WERI-Rb-1 (cell line): ENCODE measurements around the gene SFRP2.
A peak's percentile ranks its signal among the peaks of the same experiment; 100 is the strongest.

Experiments used
- DNase-seq: peaks from one replicate; pipeline ENCODE4 v3.0.0-alpha.2; 2020
- H3K27ac ChIP-seq: fragments of 250-450 bp; sonication (Bioruptor Pico); 2 replicates; pipeline ENCODE4 v1.5.1; 2020; ENCODE audit warnings: mild to moderate bottlenecking, moderate library complexity
- H3K27me3 ChIP-seq: fragments of 250-450 bp; sonication (Bioruptor Pico); 2 replicates; pipeline ENCODE4 v1.5.1; 2021; ENCODE audit warnings: mild to moderate bottlenecking, low read depth, moderate library complexity; ENCODE audit not compliant: insufficient read depth, severe bottlenecking
- H3K36me3 ChIP-seq: fragments of 250-450 bp; sonication (Bioruptor Pico); 2 replicates; pipeline ENCODE4 v1.5.1; 2020; ENCODE audit warnings: mild to moderate bottlenecking, moderate library complexity
- H3K4me3 ChIP-seq: 2 replicates; pipeline ENCODE4 v1.5.1; 2011; ENCODE audit warnings: low read depth, mild to moderate bottlenecking, control low read depth, low read length
- H3K9me3 ChIP-seq: fragments of 250-450 bp; sonication (Bioruptor Pico); 2 replicates; pipeline ENCODE4 v1.5.1; 2021; ENCODE audit warnings: mild to moderate bottlenecking, moderate library complexity; ENCODE audit not compliant: severe bottlenecking
- CTCF ChIP-seq: IDR thresholded peaks from 2 replicates; pipeline ENCODE4 v1.5.1; 2011; ENCODE audit warnings: low read depth, mild to moderate bottlenecking, control low read depth, inconsistent platforms, low read length

The SFRP2 gene

DNA sequence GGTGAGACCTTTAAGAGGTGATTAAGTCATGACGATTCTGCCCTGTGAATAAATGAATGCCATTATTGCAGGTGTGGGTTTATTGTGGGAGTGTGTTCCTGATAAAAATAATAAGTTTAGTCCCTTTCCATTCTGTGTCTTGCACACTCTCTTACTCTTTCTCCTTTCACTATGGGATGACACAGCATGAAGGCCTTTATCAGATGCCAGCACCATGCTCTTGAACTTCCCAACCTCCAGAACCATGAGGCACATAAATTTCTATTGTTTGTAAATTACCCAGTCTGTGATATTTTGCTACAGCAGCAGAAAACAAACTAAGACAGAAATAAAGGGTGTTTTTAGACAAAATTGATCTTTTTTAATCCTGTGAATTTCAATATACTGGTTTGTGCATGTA lies 10.5 kb downstream of the SFRP2 start:
- Histone ChIP-seq H3K9me3 (no peaks in the 10 kb centered on the region), H3K27me3 (no peaks in the 10 kb centered on the region), H3K27ac (no peak overlapping the region), H3K4me3 (no peak overlapping the region), H3K36me3 (no peaks in the 10 kb centered on the region)
- no peak for DNase-seq
- no peak for TF ChIP-seq CTCF

GRCh38 chr4:153777421-153777820 lies 11.5 kb downstream of the SFRP2 start:
- H3K9me3 ChIP-seq: no peaks in the 10 kb centered on the region
- no peak overlapping the region for H3K4me3 ChIP-seq
- no peaks in the 10 kb centered on the region for H3K27me3 ChIP-seq

GRCh38 chr4:153776601-153777000 lies 12.3 kb downstream of the SFRP2 start:
- DNase-seq: no peak
- TF ChIP-seq CTCF: no peak
- Histone ChIP-seq H3K27me3 (no peaks in the 10 kb centered on the region), H3K4me3 (no peak overlapping the region), H3K36me3 (no peaks in the 10 kb centered on the region), H3K27ac (no peak overlapping the region), H3K9me3 (no peaks in the 10 kb centered on the region)

More at GRCh38 chr4:153777421-153777820, 11.5 kb downstream of the SFRP2 start:
- no peaks in the 10 kb centered on the region for H3K36me3 ChIP-seq
- TF ChIP-seq CTCF: no peak
- DNase-seq: no peak
- H3K27ac ChIP-seq: no peak overlapping the region

DNA sequence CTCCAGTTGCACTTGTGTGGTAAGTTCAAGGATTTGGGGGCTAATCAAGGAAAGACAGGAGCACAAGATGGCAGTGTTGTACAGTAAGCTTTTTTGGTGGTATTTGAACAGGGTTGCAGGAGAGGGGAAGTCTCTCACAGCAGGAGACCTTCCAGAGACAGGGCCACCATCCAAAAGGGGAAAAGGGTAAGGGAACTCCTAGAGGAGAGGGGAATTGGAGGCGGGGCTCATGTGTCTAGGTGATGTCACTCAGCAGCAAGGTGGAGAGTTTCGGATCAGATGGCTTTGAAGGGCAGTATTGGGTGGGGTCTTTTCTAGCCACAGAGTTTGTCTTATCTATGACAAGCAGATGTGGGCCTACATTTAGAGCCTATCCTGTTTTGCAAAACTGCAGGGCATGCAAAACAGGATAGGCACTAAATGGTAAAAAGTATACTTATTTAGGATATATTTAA lies 15.6 kb downstream of the SFRP2 start:
- no peaks in the 10 kb centered on the region for H3K27me3 ChIP-seq
- no peaks in the 10 kb centered on the region for H3K9me3 ChIP-seq
- peak; percentile 59 for TF ChIP-seq CTCF
- peak; percentile 39 for DNase-seq
- H3K4me3 ChIP-seq: no peak overlapping the region
- H3K27ac ChIP-seq: no peak overlapping the region
- H3K36me3 ChIP-seq: no peaks in the 10 kb centered on the region

GRCh38 chr4:153771046-153771445 lies 17.8 kb downstream of the SFRP2 start:
- no peak for TF ChIP-seq CTCF
- no peak overlapping the region for H3K27ac ChIP-seq
- no peak for DNase-seq
- H3K4me3 ChIP-seq: no peak overlapping the region
- H3K36me3 ChIP-seq: no peaks in the 10 kb centered on the region
- no peaks in the 10 kb centered on the region for H3K9me3 ChIP-seq
- H3K27me3 ChIP-seq: no peaks in the 10 kb centered on the region

DNA sequence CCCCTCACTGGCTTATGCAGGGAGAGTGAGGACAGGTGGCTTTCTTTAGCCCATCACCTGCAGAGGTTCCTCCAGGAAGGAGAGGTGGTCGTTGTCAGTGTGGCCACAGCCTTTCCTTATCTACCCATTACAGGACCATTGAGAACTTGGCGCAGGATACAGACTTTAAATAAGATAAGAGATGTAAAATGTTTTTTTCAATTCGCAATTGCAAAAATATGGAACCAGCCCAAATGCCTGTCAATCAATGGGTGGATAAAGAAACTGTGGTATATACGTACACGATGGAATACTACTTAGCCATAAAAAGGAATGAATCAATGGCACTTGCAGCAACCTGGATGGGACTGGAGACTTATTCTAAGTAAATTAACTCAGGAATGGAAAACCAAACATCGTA lies 22.1 kb downstream of the SFRP2 start:
- DNase-seq: no peak
- no peak for TF ChIP-seq CTCF
- Histone ChIP-seq H3K4me3 (no peak overlapping the region), H3K27ac (no peak overlapping the region), H3K27me3 (no peaks in the 10 kb centered on the region), H3K36me3 (no peaks in the 10 kb centered on the region), H3K9me3 (no peaks in the 10 kb centered on the region)
